ENCODE data around the gene CADPS2.

- TF ChIP-seq CTCF (IDR thresholded peaks at IDR 0.05; ENCODE audit: insufficient read depth, low read length, poor library complexity, severe bottlenecking) (no peak), EZH2phosphoT487 (conservative IDR thresholded peaks at IDR 0.05; ENCODE audit: low read length) (no peak)
Measured at GRCh38 chr7:122628651-122629411, 257.4 kb downstream of the CADPS2 start.
